ENCODE results near the gene OR5D14. TPM values are rescaled to one million over a fixed set of nuclear protein-coding genes. Genes with fewer than 3 reads are reported as not detected.

OR5D14 gene
- polyA plus RNA-seq, 1 of the 3 experiments (the other 2 are of a cell fraction): not detected

- Histone ChIP-seq H2AFZ (ENCODE audit: low read depth) (no peak overlapping the region), H3K79me2 (ENCODE audit: insufficient read depth) (no peaks in the 10 kb centered on the region), H3K9ac (no peak overlapping the region), H3F3A (replicated peaks; ENCODE audit: insufficient read depth) (no peaks in the 10 kb centered on the region), H3K4me3 (ENCODE audit: low read depth in 2 of 2, low read length in 1 of 2) (no peak overlapping the region), H3K27ac (ENCODE audit: low read depth in 2 of 2, low read length in 1 of 2) (no peak overlapping the region), H3K9me3 (no peaks in the 10 kb centered on the region), H3K4me1 (ENCODE audit: control insufficient read depth in 1 of 2, insufficient read depth in 2 of 2, low read depth in 1 of 2, low read length in 1 of 2) (no peaks in the 10 kb centered on the region), H3K27me3 (ENCODE audit: insufficient read depth) (no peaks in the 10 kb centered on the region), H3K9me2 (no peaks in the 10 kb centered on the region), H3K4me2 (no peak overlapping the region), H4K20me1 (ENCODE audit: insufficient read depth) (no peaks in the 10 kb centered on the region), H3K36me3 (replicated peaks in 1 of 2; ENCODE audit: control insufficient read depth in 1 of 2, insufficient read depth in 2 of 2, low read length in 1 of 2) (no peaks in the 10 kb centered on the region)
- POLR2A ChIA-PET: no interaction called here
- no peak for DNase-seq
- CTCF ChIA-PET: no interaction called here
- WGBS (ENCODE audit: low lambda C conversion rate): 2% methylated on average over 1 of the region's 1 CpG
- TF ChIP-seq, protein P1, sequence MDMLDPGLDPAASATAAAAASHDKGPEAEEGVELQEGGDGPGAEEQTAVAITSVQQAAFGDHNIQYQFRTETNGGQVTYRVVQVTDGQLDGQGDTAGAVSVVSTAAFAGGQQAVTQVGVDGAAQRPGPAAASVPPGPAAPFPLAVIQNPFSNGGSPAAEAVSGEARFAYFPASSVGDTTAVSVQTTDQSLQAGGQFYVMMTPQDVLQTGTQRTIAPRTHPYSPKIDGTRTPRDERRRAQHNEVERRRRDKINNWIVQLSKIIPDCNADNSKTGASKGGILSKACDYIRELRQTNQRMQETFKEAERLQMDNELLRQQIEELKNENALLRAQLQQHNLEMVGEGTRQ (IDR thresholded peaks at IDR 0.05; ENCODE audit: borderline replicate concordance, low read depth, low read length): no peak
- no peak for TF ChIP-seq NFIC (IDR thresholded peaks at IDR 0.05; ENCODE audit: borderline replicate concordance)
- TF ChIP-seq POLR2AphosphoS5 (IDR thresholded peaks at IDR 0.05; ENCODE audit: low read depth, low read length): no peak
- TF ChIP-seq FOXM1 (IDR thresholded peaks at IDR 0.05; ENCODE audit: low read depth): no peak
- TF ChIP-seq, protein P2, sequence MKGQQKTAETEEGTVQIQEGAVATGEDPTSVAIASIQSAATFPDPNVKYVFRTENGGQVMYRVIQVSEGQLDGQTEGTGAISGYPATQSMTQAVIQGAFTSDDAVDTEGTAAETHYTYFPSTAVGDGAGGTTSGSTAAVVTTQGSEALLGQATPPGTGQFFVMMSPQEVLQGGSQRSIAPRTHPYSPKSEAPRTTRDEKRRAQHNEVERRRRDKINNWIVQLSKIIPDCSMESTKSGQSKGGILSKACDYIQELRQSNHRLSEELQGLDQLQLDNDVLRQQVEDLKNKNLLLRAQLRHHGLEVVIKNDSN (IDR thresholded peaks at IDR 0.05; ENCODE audit: borderline replicate concordance, low read depth): no peak
- TF ChIP-seq TEAD4 (IDR thresholded peaks at IDR 0.05; ENCODE audit: borderline replicate concordance, insufficient read depth): no peak
- TF ChIP-seq FOXJ3 (CRISPR knock-in tag; IDR thresholded peaks at IDR 0.05): no peak
- TF ChIP-seq SIN3A (IDR thresholded peaks at IDR 0.05; ENCODE audit: borderline replicate concordance, low read depth, low read length): no peak
- TF ChIP-seq SMC3 (IDR thresholded peaks at IDR 0.05; ENCODE audit: low read depth, low read length): no peak
- TF ChIP-seq FOSL2 (IDR thresholded peaks at IDR 0.05; ENCODE audit: borderline replicate concordance, low read depth): no peak
- TF ChIP-seq RFX5 (IDR thresholded peaks at IDR 0.05; ENCODE audit: low read length): no peak
- TF ChIP-seq, protein P3, sequence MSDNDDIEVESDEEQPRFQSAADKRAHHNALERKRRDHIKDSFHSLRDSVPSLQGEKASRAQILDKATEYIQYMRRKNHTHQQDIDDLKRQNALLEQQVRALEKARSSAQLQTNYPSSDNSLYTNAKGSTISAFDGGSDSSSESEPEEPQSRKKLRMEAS (IDR thresholded peaks at IDR 0.05; ENCODE audit: low read depth): no peak
- TF ChIP-seq MXI1 (IDR thresholded peaks at IDR 0.05; ENCODE audit: low read depth, low read length): no peak
- TF ChIP-seq CHD2 (IDR thresholded peaks at IDR 0.05; ENCODE audit: low read length, partially characterized antibody): no peak
- no peak for TF ChIP-seq ELF1 (IDR thresholded peaks at IDR 0.05)
- TF ChIP-seq EZH2phosphoT487 (IDR thresholded peaks at IDR 0.05; ENCODE audit: borderline replicate concordance, low read depth): no peak
- TF ChIP-seq RAD21 (IDR thresholded peaks at IDR 0.05; ENCODE audit: low read length): no peak
Measured at GRCh38 chr11:55791606-55792005, 3.8 kb upstream of the OR5D14 start.

- Histone ChIP-seq H4K20me1 (ENCODE audit: insufficient read depth) (no peaks in the 10 kb centered on the region), H2AFZ (ENCODE audit: low read depth) (no peak overlapping the region), H3F3A (replicated peaks; ENCODE audit: insufficient read depth) (no peaks in the 10 kb centered on the region), H3K27me3 (ENCODE audit: insufficient read depth) (no peaks in the 10 kb centered on the region), H3K36me3 (replicated peaks in 1 of 2; ENCODE audit: control insufficient read depth in 1 of 2, insufficient read depth in 2 of 2, low read length in 1 of 2) (no peaks in the 10 kb centered on the region), H3K4me1 (ENCODE audit: control insufficient read depth in 1 of 2, insufficient read depth in 2 of 2, low read depth in 1 of 2, low read length in 1 of 2) (no peaks in the 10 kb centered on the region), H3K27ac (ENCODE audit: low read depth in 2 of 2, low read length in 1 of 2) (no peak overlapping the region), H3K9ac (no peak overlapping the region), H3K9me2 (no peaks in the 10 kb centered on the region), H3K4me3 (ENCODE audit: low read depth in 2 of 2, low read length in 1 of 2) (no peak overlapping the region), H3K4me2 (no peak overlapping the region), H3K9me3 (no peaks in the 10 kb centered on the region), H3K79me2 (ENCODE audit: insufficient read depth) (no peaks in the 10 kb centered on the region)
- ChIA-PET CTCF (no interaction called here), POLR2A (no interaction called here)
- no peak for DNase-seq
- WGBS (ENCODE audit: low lambda C conversion rate): 0% methylated on average over 2 of the region's 2 CpGs
- TF ChIP-seq, protein P3 (IDR thresholded peaks at IDR 0.05; ENCODE audit: low read depth): no peak
- TF ChIP-seq, protein P4, sequence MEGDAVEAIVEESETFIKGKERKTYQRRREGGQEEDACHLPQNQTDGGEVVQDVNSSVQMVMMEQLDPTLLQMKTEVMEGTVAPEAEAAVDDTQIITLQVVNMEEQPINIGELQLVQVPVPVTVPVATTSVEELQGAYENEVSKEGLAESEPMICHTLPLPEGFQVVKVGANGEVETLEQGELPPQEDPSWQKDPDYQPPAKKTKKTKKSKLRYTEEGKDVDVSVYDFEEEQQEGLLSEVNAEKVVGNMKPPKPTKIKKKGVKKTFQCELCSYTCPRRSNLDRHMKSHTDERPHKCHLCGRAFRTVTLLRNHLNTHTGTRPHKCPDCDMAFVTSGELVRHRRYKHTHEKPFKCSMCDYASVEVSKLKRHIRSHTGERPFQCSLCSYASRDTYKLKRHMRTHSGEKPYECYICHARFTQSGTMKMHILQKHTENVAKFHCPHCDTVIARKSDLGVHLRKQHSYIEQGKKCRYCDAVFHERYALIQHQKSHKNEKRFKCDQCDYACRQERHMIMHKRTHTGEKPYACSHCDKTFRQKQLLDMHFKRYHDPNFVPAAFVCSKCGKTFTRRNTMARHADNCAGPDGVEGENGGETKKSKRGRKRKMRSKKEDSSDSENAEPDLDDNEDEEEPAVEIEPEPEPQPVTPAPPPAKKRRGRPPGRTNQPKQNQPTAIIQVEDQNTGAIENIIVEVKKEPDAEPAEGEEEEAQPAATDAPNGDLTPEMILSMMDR (IDR thresholded peaks at IDR 0.05): no peak
- TF ChIP-seq, protein P5, sequence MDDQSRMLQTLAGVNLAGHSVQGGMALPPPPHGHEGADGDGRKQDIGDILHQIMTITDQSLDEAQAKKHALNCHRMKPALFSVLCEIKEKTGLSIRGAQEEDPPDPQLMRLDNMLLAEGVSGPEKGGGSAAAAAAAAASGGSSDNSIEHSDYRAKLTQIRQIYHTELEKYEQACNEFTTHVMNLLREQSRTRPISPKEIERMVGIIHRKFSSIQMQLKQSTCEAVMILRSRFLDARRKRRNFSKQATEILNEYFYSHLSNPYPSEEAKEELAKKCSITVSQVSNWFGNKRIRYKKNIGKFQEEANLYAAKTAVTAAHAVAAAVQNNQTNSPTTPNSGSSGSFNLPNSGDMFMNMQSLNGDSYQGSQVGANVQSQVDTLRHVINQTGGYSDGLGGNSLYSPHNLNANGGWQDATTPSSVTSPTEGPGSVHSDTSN (IDR thresholded peaks at IDR 0.05): no peak
- TF ChIP-seq SMC3 (IDR thresholded peaks at IDR 0.05; ENCODE audit: low read depth, low read length): no peak
- no peak for TF ChIP-seq REST (IDR thresholded peaks at IDR 0.05; ENCODE audit: low read depth, low read length)
- TF ChIP-seq EZH2phosphoT487 (IDR thresholded peaks at IDR 0.05; ENCODE audit: borderline replicate concordance, low read depth): no peak
- no peak for TF ChIP-seq FOXM1 (IDR thresholded peaks at IDR 0.05; ENCODE audit: low read depth)
Measured at GRCh38 chr11:55793321-55793720, 2.0 kb upstream of the OR5D14 start.
